ENCODE results near the gene ARCN1.

The ARCN1 gene

DNA sequence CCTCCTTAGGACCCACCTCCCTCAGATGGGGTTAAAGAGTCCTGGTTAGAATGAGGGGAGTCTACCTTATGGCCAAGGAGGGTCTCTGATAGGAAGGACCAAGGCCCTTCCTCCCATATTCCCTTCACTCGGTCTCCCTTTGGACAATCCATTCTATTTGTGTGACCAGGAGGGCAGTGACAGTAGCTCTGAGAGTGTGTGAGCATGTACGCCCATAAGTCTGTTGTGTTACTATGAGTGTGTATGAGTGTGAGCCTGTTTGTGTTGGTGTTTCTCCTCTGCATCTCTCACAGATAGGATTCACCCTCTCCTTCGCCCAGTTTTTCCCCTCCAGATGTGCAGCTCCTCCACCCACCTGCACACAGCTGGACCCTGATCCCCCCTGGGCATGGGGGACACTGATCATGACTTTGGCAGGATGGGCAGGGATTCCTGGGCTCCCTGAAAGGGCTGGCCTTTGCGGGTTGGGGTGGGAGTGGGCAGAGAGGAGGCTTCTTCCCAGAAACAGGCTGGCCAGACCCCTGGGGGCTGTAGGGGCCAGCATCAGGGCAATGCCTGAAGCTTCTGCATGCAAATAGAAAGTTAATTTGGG lies 49.7 kb downstream of the ARCN1 start:
- no peak for DNase-seq

DNA sequence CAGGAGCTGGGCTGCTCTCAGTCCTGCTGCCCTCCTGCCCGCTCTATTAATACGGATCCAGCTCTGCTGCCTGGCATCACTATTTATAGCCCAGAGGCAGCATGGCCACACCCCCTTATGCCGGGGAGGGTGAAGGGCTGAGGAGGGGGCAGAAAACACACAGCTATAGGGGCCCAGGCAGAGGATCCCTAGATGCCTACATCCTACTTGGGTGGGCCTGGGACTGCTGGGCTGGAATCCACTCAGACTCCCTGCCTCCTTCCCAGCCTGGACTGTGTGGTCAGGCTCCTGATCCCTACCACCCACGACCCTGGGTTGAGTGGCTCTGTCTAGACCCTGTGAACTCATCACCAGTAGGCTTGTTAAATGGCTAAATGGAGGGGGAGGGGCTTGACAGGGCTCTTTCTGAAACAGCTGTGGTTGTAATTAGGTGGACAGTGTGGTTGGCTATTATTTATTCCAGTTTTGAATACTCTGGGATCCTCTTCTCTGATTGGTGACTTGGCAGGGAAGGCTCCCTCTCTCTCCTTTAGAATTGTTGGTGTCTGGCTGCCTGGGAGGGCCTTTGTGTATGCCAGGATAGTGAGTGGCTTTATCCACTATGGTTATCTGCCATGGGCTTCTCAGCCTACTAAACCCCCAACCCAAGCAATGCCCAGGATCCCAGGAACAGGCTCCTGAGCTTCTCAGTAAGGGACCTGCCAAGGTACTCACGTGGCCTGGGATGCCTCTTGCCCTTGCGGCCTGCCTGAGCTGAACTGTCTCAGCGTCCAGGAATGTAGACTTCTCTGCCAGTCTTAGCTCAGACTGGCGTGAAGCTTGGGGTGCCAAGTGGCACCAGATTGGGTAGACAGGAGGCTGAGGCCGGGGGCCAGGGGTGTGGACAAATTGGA lies 50.4 kb downstream of the ARCN1 start:
- no peak for DNase-seq

DNA sequence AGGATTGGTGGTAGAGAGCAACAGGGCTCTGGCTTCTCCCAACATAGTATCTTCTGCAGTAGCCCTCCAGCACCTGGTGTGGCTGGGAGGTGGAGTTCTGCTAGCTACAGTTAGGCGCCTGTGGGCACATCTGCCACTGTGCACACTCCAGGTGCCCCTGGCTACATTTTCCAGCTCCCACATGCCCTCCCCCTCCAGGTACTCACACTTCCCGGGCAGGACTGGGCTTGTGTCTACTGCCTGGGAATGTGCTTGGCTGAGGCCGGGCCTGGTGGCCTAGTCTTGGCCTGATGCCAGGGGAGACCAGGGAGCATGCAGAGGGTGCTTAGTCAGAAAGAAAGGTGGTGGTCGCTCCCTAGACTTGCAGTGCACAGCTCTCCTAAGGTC lies 51.1 kb downstream of the ARCN1 start:
- DNase-seq, result no peak

DNA sequence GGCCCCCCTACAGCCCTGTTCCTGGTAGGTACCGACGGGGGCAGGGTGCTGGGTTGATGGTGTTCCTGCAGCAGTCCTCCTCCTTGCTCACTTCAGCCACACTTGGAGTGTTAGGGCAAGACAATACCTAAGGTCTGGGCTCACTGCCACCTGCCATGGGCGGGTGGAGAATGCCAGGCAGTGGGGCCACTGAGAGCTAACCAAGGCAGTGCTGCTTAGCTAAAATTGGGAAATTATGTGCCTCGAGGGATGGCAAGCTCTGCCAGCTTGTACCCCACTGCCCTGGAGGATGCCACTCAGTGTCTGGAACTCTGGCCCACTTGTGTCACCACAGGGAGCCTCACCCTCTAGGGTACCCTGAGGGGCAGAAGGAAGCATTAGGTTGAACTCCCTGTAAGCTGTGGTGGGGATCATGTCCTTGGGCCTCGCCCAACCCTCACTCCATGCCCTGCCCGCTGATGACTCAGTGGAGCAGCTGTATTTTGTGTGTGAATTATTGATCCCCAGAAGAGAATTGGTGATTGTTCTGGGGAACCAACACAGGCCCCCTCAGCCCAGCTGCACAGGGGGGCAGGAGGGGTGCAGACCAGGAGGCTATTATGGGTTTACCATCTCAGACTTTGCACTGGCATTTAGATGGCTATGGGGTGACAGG lies 53.0 kb downstream of the ARCN1 start:
- DNase-seq, result no peak

DNA sequence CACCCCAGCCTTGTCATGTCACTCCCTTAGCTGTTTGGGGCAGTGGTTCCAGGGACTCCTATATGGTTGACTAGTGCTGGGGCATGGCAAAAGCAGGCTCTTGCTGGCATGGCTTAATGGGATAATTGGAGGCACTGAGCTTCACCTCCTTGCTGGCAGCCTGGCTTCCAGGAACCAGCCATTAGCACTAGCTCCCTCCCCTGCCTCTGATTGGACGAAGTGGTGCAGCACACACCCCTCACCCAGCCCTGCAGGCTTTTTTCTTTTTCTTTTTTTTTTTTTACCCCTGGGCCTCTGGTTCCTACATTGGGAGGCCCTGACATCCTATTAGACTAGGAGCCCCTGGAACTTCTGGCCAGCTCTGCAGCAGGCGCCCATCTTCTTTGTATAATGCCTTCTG lies 53.8 kb downstream of the ARCN1 start:
- no peak for DNase-seq

DNA sequence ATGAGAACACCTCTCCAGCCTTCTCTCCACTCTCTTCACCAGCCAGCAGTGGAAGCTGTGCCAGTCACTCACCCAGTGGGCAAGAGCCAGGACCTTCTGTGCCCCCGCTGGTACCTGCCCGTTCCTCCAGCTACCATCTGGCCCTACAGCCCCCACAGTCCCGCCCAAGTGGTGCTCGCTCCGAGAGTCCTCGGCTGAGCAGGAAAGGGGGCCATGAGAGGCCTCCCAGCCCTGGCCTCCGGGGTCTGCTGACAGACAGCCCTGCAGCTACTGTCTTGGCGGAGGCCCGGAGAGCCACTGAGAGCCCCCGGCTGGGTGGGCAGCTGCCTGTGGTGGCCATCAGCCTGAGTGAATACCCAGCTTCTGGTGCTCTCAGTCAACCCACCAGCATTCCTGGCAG lies 55.4 kb downstream of the ARCN1 start:
- DNase-seq, result no peak

DNA sequence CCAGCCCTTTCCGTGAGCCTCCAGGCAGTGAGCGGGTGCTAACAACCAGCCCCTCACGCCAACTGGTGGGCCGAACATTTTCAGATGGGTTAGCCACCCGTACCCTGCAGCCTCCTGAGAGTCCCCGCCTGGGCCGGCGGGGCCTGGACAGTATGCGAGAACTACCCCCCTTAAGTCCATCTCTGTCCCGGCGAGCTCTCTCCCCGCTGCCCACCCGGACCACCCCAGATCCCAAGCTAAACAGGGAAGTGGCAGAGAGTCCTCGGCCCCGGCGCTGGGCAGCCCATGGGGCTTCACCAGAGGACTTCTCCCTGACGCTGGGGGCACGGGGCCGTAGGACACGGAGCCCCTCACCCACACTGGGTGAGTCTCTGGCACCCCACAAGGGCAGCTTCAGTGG lies 55.8 kb downstream of the ARCN1 start:
- no peak for DNase-seq

DNA sequence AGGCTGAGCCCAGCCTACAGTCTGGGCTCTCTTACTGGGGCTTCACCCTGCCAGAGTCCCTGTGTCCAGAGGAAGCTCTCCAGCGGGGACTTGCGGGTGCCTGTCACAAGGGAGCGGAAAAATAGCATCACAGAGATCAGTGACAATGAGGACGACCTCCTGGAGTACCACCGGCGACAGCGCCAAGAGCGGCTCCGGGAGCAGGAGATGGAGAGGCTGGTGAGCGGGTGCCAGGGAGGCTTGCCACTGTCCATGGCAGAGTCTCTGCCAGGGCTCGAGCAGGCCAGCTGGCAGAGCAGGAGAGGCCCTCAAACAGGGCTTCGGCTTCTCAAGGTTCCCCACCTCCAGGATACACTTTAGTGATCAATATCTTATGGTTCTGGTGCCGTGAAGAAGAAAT lies 56.2 kb downstream of the ARCN1 start:
- no peak for DNase-seq

DNA sequence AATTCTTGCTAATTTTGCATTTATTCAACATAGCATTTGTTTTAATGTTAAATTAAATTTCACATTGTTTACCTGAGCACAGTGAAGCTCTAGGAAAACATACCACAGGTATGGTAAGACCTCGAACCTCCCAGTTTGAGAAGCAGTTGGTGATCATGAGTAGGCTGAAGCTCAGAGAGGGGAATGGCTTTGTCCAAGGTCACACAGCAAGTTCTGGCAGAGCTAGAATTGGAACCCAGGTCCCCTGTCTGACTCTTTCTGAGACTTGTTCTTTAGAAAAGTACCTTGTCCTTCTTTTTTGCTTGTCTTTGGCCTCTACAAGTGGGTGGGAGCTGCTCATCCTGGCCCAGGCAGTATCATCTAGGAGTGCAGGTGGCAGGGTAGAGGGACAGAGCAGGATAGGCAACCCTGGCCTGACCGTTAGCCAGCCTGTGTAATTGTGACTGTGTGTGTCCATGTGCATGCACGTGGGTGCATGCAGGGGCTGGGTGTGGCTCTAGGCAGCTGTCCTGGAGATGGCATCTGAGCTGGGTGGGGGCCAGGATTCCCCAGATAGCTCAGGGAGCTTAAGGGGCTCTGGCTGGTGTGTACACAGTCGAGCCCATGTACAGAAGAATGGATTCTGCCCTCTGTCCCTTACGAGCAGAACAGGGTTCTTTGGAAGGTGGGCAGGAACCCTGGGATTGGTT lies 56.8 kb downstream of the ARCN1 start:
- DNase-seq, result no peak

DNA sequence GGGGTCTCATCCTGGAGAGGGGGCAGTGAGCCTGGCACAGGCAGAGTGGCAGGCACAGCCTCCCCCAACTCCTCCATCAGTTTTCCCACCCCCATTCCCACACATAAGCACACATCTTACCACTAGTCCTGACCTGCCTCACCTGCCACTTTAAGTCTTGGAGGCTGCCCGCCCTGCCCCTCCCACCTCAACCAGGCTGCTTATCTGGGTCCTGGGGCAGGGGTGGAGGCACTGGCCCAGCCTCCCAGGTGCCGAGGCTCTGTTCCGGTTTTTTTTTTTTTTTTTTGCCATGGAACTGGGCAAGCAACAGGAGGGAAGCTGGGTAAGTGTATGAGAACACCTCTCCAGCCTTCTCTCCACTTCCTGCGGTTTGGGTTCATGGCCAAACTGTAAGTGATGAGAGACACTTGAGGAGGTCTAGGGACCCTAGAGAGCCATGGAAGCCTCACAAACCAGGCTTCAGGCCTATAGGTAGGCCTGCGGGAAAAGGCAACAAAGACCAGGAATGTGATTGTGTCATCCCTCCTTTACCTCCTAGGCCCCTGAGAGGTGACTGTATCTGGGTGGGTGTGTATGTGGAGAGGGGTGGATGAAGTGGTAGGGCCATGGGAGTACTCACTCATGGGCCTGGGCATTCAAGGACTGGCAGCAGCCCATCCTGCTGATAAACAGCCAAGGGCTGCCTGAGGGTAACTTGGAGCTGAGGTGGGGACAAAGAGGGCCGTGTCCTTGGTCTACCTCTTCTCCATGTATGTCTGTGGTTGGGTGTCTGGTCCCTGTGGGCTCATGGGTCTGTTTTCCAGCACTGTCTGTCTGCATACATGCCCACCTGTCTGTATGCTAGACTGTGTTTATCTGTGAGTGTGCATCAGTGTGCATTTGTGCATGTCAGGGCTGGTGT lies 57.8 kb downstream of the ARCN1 start:
- DNase-seq, result no peak

DNA sequence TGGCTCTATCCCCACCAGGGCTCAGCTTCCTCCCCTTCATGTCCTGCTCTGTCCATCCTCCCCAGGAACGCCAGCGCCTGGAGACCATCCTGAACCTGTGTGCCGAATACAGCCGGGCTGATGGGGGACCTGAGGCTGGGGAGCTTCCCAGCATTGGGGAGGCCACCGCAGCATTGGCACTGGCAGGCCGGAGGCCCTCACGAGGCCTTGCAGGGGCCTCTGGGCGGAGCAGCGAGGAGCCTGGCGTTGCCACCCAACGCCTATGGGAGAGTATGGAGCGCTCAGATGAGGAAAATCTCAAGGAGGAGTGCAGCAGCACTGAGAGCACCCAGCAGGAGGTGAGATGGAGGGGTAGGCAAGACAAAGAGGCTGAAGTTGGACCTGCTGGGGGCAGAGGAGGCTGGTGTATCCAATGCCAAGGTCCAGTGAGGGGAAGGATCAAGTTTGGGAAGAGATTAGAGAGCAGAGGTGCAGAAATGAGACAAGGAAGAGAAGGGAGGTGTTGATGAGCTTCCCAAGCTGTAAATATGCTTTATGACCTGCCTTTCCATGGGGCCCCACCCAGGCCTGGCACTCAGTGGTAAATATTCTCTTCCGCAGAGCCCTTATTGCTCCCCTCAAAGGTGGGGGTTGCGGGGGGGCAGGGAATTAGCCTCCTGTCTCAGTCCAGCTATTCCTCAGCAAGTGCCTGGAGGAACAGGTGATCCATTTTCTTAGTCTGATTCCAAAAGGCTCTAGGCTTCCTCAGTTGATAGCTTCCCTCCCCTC lies 59.1 kb downstream of the ARCN1 start:
- DNase-seq, result no peak

DNA sequence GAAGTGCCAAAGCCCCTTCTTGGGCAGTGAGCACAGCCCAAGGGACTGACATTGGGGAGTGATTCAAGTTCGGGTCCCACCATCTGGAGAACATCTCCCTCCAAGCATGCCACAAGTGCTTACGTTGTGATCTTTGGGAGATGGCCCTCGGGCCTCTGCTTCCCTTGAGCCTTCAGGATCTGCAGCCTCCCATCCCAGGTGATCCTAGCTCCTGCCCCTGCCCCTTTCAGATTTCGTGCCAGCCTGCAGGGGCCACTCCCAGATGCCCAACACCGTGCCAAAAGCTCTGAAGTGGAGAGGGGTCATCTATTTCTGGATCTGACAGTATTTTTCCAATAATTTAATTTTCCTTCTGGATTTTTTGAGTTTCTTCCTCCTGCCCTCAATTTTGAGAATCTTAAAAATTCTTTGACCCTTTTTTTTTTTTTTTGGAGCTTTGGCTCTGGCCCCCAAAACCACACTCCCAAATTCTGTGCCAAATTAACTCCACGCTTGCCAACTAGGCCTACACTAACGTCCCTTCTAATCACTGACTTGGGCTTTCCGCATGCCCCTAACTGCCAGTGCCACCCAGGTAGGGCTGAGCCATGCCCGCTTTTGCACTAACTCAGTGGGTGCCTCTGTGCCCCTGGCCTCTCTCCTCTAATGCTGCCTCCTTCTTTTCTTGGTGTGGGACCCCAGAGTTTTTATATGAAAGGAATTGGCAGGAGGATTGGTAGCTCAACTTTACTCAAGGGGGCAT lies 60.5 kb downstream of the ARCN1 start:
- no peak for DNase-seq

DNA sequence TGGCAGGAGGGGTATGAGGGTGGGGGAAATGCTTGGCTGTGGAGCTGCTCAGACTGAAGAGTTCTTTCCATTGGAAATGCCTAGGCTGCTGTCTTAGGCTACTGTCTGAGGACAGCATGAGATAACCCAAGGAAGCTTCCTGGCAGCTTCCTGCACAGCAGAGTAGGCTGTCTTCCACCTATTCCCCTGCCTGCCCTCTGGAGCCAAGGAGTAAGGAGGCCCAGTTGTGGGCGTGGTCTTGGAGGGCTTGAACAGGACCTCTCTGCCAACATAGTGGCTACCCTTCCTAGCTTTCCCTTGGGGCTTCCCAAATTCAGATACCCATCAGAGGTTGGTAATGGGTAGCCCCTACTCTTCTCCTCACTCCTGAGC lies 61.1 kb downstream of the ARCN1 start:
- DNase-seq, result no peak

DNA sequence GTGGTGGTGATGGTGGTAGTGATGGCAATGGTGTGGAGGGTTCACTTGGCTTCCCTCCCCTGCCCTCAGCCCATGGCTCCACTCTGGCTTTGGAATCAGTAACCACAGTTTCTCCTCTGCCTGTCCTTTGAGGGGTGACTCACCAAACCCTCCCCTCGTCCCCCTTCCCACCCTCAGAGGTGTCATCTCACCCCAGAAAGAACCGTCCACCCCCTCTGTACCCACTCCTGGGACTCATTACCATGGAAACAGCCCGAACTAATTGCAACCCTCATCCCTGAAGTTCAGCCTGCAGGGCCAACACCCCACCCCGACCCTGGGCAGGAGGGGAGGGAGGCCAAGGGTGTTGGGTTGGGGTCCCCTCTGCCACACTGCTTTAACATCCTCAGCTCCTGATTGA lies 61.8 kb downstream of the ARCN1 start:
- no peak for DNase-seq

DNA sequence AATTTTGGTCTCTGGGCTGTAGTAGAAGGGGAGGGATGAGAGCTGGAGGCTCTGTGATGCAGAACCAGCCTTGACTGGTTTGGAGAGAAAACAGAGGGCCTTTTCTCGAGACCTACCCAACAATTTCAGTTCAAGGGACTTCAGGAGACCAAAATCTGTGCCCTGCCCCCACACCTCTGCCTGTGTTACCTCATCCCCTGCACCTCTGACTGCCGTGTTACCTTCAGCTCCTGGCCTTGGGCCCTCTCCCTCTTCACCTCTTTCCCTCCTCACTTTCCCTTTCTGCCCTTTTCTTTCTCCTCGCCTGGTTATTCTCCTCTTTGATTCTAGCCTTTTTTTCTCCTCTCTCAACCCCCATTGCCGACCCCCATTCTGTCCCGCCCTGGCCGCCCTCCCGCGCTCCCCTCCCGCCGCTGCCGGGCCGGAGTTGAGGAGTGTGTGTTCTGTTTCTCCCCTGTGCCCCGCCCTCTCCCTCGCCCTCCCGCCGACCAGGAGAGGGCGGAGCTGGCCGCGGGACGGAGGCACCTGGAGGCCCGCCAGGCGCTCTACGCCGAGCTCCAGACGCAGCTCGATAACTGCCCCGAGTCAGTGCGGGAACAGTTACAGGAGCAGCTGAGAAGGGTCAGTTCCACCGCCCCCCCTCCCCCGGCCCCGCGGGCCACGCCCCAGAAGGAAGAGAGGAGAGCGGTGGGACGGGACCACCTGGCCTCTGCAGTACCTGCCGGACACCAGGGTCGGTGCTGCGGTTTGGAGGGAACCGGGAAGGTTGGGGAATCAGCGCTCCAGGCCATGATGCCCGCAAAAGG lies 62.4 kb downstream of the ARCN1 start:
- DNase-seq, result no peak

DNA sequence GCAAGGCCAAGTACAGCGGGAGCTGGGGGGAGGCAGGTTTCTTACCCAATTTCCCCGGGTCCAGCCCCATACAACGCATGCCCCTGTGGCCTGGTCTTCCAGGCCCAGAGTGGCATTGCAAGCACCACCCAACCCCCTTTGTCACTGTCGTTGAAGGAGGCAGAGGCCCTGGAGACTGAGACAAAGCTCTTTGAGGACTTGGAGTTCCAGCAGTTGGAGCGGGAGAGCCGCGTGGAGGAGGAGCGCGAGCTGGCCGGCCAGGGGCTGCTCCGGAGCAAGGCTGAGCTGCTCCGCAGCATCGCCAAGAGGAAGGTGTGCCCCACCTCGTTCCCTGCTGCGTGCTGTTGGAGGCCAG lies 63.0 kb downstream of the ARCN1 start:
- DNase-seq, result no peak

DNA sequence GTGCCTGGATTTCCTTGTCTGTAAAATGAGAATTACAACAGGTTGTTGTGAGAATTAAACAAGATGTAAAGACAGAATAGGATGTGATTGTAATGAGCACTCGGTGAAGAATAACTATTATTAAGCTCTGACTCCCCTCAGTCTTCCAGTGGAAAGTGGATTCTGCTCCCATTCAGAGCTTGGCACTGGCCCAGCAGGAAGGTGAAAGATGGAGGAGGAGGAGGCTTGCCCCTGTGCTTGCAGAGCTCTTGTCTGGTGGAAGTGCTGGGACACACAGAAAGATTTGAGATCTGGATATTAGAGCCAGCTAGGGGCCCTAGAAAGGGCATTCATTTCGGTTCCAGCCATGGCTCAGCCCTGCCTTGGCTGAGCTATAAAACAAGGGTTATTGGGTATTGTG lies 63.4 kb downstream of the ARCN1 start:
- DNase-seq, result no peak

DNA sequence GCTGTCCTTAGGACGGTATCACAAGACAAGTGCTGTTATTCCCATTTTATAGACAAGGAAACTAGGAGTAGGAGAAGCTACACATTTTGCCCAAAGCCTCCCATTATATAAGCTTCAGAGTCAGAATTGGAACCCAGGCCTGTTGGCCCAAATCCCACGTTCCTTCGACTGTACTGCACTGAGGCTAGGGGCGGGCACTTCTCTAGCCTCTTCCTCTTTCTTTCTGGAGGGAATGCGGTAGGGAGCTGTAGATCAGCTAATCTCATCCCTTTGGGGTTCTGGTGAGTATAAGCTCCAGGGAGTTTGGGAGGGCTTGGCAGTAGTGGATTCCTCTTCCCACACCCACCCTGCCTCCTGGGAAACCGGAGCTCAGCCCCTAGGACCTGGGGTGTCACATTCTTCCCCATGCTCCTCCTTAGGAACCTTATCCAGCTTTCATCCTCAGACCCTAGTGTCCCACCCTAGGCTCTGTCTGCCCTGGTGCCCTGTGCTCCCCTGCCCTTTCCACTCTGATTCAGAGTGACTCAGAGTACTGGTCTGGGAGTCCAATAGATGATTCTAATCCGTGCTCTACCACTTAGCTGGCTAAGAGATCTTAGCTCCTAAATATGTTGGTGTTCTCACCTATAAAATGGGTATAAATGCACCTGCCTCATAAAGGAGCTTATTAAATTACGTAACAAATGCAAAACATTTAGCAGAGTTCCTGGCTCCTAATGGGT lies 64.5 kb downstream of the ARCN1 start:
- no peak for DNase-seq

DNA sequence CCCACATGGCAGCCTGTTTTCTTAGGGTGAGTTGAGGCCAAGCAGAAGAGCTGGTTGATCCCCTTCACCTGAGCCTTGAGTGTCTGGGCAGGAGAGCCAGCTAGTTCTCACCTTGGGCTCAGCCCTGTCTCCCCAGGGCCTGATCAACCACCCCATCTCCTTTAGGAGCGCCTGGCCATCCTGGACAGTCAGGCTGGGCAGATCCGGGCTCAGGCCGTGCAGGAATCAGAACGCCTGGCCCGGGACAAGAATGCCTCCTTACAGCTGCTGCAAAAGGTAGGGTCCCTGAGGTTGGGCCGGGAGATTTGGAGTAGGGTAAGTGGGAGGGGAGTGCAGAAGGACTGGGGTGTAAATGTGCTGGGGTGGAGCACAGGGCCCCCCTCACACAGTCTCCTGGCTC lies 66.5 kb downstream of the ARCN1 start:
- no peak for DNase-seq

DNA sequence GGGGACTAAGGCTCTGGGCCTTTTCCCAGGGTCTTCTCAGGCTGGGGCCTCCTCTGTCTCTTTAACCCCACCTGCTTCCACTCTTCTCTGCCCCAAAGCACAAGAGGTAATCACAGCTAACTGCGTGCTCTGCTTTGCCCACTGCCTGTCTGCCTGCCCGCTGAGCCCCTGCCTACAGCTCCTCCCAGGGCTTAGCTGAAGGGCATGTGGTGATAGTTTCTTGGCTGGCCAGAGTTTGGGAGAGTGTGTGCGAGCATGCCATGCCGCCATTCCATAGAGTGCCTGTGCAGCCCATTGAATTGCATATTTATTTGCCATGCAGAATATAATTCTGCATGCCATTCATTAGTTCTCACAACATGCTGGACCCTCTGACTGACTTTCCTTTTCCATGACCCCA lies 67.7 kb downstream of the ARCN1 start:
- no peak for DNase-seq

All from stimulated activated CD4-positive, alpha-beta T cell treated with anti-CD3 and anti-CD28 coated beads, Interleukin-1b, Interleukin-23, amount 100 ng/mL, for 48 hours (primary cell).